ENCODE data around the gene MYNN. TPM values are rescaled to one million over a fixed set of nuclear protein-coding genes. Genes with fewer than 3 reads are reported as not detected.

Gene MYNN
- total and polyA plus RNA-seq, 8 donors: 4.0 to 9.1 (median 6.7) TPM

- Histone ChIP-seq H3K4me3 (no peak overlapping the region), H3K27ac (no peak overlapping the region), H3K36me3 (peaks cover 0 to 38% (median 5%) of the 10 kb centered on the region in 3 donors), H3K4me1 (no peaks in the 10 kb centered on the region), H3K27me3 (no peaks in the 10 kb centered on the region), H3K9me3 (no peaks in the 10 kb centered on the region)
- no peak for TF ChIP-seq CTCF (IDR thresholded peaks at IDR 0.05)
- DNase-seq (no peak), ATAC-seq (no peak), FAIRE-seq (no peak)
- 96 to 97% methylated on average over 4 of the region's 4 CpGs for WGBS, 2 donors
- intact Hi-C loops (cut with DNase I): no loop called here
Observed at GRCh38 chr3:169787120-169787519, 13.9 kb downstream of the MYNN start.

GRCh38 chr3:169787791-169788190, 14.6 kb downstream of the MYNN start:
- intact Hi-C loops (cut with DNase I): no loop called here
- H3K27me3 ChIP-seq: no peaks in the 10 kb centered on the region
- FAIRE-seq (no peak), ATAC-seq (no peak), DNase-seq (no peak)
- H3K9me3 ChIP-seq: no peaks in the 10 kb centered on the region
- H3K4me1 ChIP-seq: no peaks in the 10 kb centered on the region
- H3K4me3 ChIP-seq: no peak overlapping the region
- no peak for TF ChIP-seq CTCF (IDR thresholded peaks at IDR 0.05)
- H3K27ac ChIP-seq: no peak overlapping the region
- 84 to 97% methylated on average over 1 of the region's 1 CpG for WGBS, 2 donors
- peaks cover 0 to 32% (median 5%) of the 10 kb centered on the region in 3 donors for H3K36me3 ChIP-seq

- ATAC-seq (no peak), FAIRE-seq (no peak), DNase-seq (no peak)
- intact Hi-C loops (cut with DNase I): no loop called here
- Histone ChIP-seq H3K4me3 (no peak overlapping the region), H3K4me1 (no peaks in the 10 kb centered on the region), H3K36me3 (peaks cover 0 to 16% (median 3%) of the 10 kb centered on the region in 3 donors), H3K27ac (no peak overlapping the region), H3K27me3 (no peaks in the 10 kb centered on the region), H3K9me3 (no peaks in the 10 kb centered on the region)
- TF ChIP-seq CTCF (IDR thresholded peaks at IDR 0.05): no peak
Observed at GRCh38 chr3:169790219-169790618, 17.0 kb downstream of the MYNN start.

GRCh38 chr3:169790687-169791429, 17.7 kb downstream of the MYNN start:
- H3K4me1 ChIP-seq: no peaks in the 10 kb centered on the region
- ATAC-seq: no peak
- no peak for FAIRE-seq
- no peak overlapping the region for H3K4me3 ChIP-seq
- no peak for TF ChIP-seq CTCF (IDR thresholded peaks at IDR 0.05)
- H3K27ac ChIP-seq: no peak overlapping the region
- H3K27me3 ChIP-seq: no peaks in the 10 kb centered on the region
- whole genome bisulfite sequencing, 2 donors: 85 to 91% methylated on average over 4 of the region's 4 CpGs
- H3K9me3 ChIP-seq: no peaks in the 10 kb centered on the region
- peaks cover 0 to 16% (median 3%) of the 10 kb centered on the region in 3 donors for H3K36me3 ChIP-seq
- no peak for DNase-seq
- intact Hi-C loops (cut with DNase I): no loop called here

- intact Hi-C loops (cut with DNase I): no loop called here
- H3K9me3 ChIP-seq: no peaks in the 10 kb centered on the region
- DNase-seq (no peak), FAIRE-seq (no peak), ATAC-seq (no peak)
- no peak for TF ChIP-seq CTCF (IDR thresholded peaks at IDR 0.05)
- no peak overlapping the region for H3K4me3 ChIP-seq
- H3K4me1 ChIP-seq: no peaks in the 10 kb centered on the region
- no peak overlapping the region for H3K27ac ChIP-seq
- 95 to 98% methylated on average over 1 of the region's 1 CpG for WGBS, 2 donors
- peaks cover 0 to 7% (median 0%) of the 10 kb centered on the region in 3 donors for H3K36me3 ChIP-seq
- H3K27me3 ChIP-seq: no peaks in the 10 kb centered on the region
Observed at GRCh38 chr3:169792359-169792758, 19.2 kb downstream of the MYNN start.
